Panc1 (cell line): ENCODE data around the gene RNF34. TPM values are rescaled to one million over a fixed set of nuclear protein-coding genes. Genes with fewer than 3 reads are reported as not detected.

Experiments used
- ATAC-seq: fragments of 200-7000 bp; cut with Tn5 transposase; 2 replicates; pipeline ENCODE4 v1.9.1; 2020; ENCODE audit warnings: mild to moderate bottlenecking, moderate library complexity
- BruUV-seq: library from RNA; stranded (reverse); fragments of 400-500 nt; replicated peaks from 2 replicates; lab custom pipeline; 2021; lab: Mats Ljungman, UMichigan
- CTCF ChIA-PET: fragments of 300-600 bp; sonication (Branson Sonifier 250); formaldehyde crosslinking; loops from one replicate; lab custom pipeline; 2022; ENCODE audit warnings: antibody characterized with exemption; lab: Charles Lee
- POLR2A ChIA-PET: fragments of 300-600 bp; sonication (Branson Sonifier 250); formaldehyde crosslinking; loops from one replicate; lab custom pipeline; 2022; ENCODE audit warnings: antibody characterized with exemption; lab: Charles Lee
- DNase-seq: peaks from one replicate; pipeline ENCODE4 v3.0.0-alpha.2; 2010; ENCODE audit warnings: low read depth, low spot score
- H3K27ac ChIP-seq: 2 replicates; pipeline ENCODE4 v1.5.1; 2011; ENCODE audit warnings: mild to moderate bottlenecking, low read length, inconsistent platforms
- H3K27me3 ChIP-seq: fragments of 200-500 bp; sonication (Bioruptor generic); 2 replicates; pipeline ENCODE4 v1.6.0; 2014; ENCODE audit warnings: low read length, inconsistent platforms; ENCODE audit not compliant: control insufficient read depth, insufficient read depth
- H3K36me3 ChIP-seq: fragments of 200-500 bp; sonication (Bioruptor generic); 2 replicates; pipeline ENCODE4 v1.5.1; 2014; ENCODE audit warnings: inconsistent platforms, mild to moderate bottlenecking, low read length, moderate library complexity; ENCODE audit not compliant: control insufficient read depth, insufficient read depth
- H3K4me1 ChIP-seq: 2 replicates; pipeline ENCODE4 v1.5.1; 2011; ENCODE audit warnings: inconsistent platforms, mild to moderate bottlenecking, low read length, moderate library complexity; ENCODE audit not compliant: control insufficient read depth, insufficient read depth
- H3K4me3 ChIP-seq, 2 experiments: 2 replicates each; pipeline ENCODE4 v1.5.1; 2011 to 2012; ENCODE audit warnings: low read depth in 2 of 2, low read length in 2 of 2, mild to moderate bottlenecking in 2 of 2, inconsistent platforms in 1 of 2, moderate library complexity in 1 of 2
- H3K9me3 ChIP-seq: fragments of 200-500 bp; sonication (Bioruptor generic); 2 replicates; pipeline ENCODE4 v1.5.1; 2014; ENCODE audit warnings: low read depth, mild to moderate bottlenecking, inconsistent platforms, low read length, moderate library complexity; ENCODE audit not compliant: control insufficient read depth, insufficient read depth
- CTCF ChIP-seq: fragments of 450-650 bp; IDR thresholded peaks from 2 replicates; pipeline ENCODE4 v1.5.1; 2017; ENCODE audit warnings: mild to moderate bottlenecking
- POLR2AphosphoS5 ChIP-seq: IDR thresholded peaks from 2 replicates; pipeline ENCODE4 v1.6.1; 2012; ENCODE audit warnings: mild to moderate bottlenecking, low read depth, low read length, moderate library complexity
- SIN3A ChIP-seq: IDR thresholded peaks from 2 replicates; pipeline ENCODE4 v1.6.1; 2012; ENCODE audit warnings: low read depth, mild to moderate bottlenecking, low read length, moderate library complexity, borderline replicate concordance; ENCODE audit not compliant: insufficient read depth
- TCF7L2 ChIP-seq: IDR thresholded peaks from 2 replicates; pipeline ENCODE4 v1.6.1; 2011; ENCODE audit warnings: mild to moderate bottlenecking, low read depth, low read length, inconsistent platforms
- in situ Hi-C: cut with HindIII; loops from 2 replicates; pipeline ENCODE4 v1.10.0; 2016; ENCODE audit warnings: low sequenced_read_pairs, low pct_unique_long_range_greater_than_20kb
- intact Hi-C: fragments of 100-400 bp; cut with micrococcal nuclease; formaldehyde crosslinking; loops from one replicate; pipeline ENCODE4 v1.10.0; 2022; ENCODE audit not compliant: unreplicated experiment
- total RNA-seq: library from RNA; stranded (reverse); gene quantifications from one replicate; pipeline ENCODE4 v1.2.1, GENCODE V29; 2021; ENCODE audit not compliant: unreplicated experiment
- TF ChIP-seq, protein P1 (sequence below), 2 experiments: IDR thresholded peaks; 2 replicates each; pipeline ENCODE4 v1.6.1; 2011 to 2012; ENCODE audit warnings: low read depth in 2 of 2, control low read depth in 1 of 2, low read length in 1 of 2, mild to moderate bottlenecking in 1 of 2, moderate library complexity in 1 of 2; ENCODE audit not compliant: insufficient read depth in 1 of 2

The RNF34 gene
- total RNA-seq, 1 experiment from 2014 or later = 52.4 TPM

- BruUV-seq = no TSS peak
- ChIA-PET POLR2A (interaction anchor here (0.6 kb wide), 3 partner anchors 20 to 82 kb away, joined by 3 to 9 read pairs (median 5); no protein-coding TSS in a partner anchor), CTCF (no interaction called here)
These were observed 4.8 kb downstream of the RNF34 start for GRCh38 chr12:121404734-121405133.

GRCh38 chr12:121405211-121405610, 5.3 kb downstream of the RNF34 start:
- CTCF ChIA-PET = no interaction called here

More at GRCh38 chr12:121404734-121405133, 4.8 kb downstream of the RNF34 start:
- H3K4me3 ChIP-seq = no peak overlapping the region
- TF ChIP-seq POLR2AphosphoS5 (no peak), TCF7L2 (no peak), SIN3A (no peak), CTCF (no peak)
- TF ChIP-seq, protein P1, sequence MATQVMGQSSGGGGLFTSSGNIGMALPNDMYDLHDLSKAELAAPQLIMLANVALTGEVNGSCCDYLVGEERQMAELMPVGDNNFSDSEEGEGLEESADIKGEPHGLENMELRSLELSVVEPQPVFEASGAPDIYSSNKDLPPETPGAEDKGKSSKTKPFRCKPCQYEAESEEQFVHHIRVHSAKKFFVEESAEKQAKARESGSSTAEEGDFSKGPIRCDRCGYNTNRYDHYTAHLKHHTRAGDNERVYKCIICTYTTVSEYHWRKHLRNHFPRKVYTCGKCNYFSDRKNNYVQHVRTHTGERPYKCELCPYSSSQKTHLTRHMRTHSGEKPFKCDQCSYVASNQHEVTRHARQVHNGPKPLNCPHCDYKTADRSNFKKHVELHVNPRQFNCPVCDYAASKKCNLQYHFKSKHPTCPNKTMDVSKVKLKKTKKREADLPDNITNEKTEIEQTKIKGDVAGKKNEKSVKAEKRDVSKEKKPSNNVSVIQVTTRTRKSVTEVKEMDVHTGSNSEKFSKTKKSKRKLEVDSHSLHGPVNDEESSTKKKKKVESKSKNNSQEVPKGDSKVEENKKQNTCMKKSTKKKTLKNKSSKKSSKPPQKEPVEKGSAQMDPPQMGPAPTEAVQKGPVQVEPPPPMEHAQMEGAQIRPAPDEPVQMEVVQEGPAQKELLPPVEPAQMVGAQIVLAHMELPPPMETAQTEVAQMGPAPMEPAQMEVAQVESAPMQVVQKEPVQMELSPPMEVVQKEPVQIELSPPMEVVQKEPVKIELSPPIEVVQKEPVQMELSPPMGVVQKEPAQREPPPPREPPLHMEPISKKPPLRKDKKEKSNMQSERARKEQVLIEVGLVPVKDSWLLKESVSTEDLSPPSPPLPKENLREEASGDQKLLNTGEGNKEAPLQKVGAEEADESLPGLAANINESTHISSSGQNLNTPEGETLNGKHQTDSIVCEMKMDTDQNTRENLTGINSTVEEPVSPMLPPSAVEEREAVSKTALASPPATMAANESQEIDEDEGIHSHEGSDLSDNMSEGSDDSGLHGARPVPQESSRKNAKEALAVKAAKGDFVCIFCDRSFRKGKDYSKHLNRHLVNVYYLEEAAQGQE (IDR thresholded peaks at IDR 0.05; ENCODE audit: insufficient read depth in 1 of 2, low read depth in 2 of 2, low read length in 1 of 2) = no peak
- H3K36me3 ChIP-seq = 0 out of 2 replicates have a peak, but pooled peaks cover 4% of the 10 kb centered on the region
- H3K9me3 ChIP-seq = no peaks in the 10 kb centered on the region
- ATAC-seq (no peak), DNase-seq (no peak)
- H3K27ac ChIP-seq = no peak overlapping the region
- H3K27me3 ChIP-seq = no peaks in the 10 kb centered on the region
- intact Hi-C loops = no loop called here
- in situ Hi-C loops = no loop called here
- H3K4me1 ChIP-seq = peaks cover 7% of the 10 kb centered on the region; the same call in 1 of the 2 replicates

More at GRCh38 chr12:121405211-121405610, 5.3 kb downstream of the RNF34 start:
- Histone ChIP-seq H3K4me3 (no peak overlapping the region), H3K27me3 (no peaks in the 10 kb centered on the region), H3K9me3 (no peaks in the 10 kb centered on the region), H3K4me1 (peaks cover 7% of the 10 kb centered on the region; the same call in 1 of the 2 replicates), H3K27ac (no peak overlapping the region), H3K36me3 (0 out of 2 replicates have a peak, but pooled peaks cover 4% of the 10 kb centered on the region)
- no TSS peak for BruUV-seq
- intact Hi-C loops = no loop called here
- in situ Hi-C loops = no loop called here
- TF ChIP-seq SIN3A (no peak), TCF7L2 (no peak), POLR2AphosphoS5 (no peak), CTCF (no peak)
- TF ChIP-seq, protein P1 (IDR thresholded peaks at IDR 0.05; ENCODE audit: insufficient read depth in 1 of 2, low read depth in 2 of 2, low read length in 1 of 2) = no peak
- ATAC-seq = no peak
- POLR2A ChIA-PET = interaction anchor here (0.6 kb wide), 2 partner anchors 20 to 43 kb away, joined by 5 to 9 read pairs; no protein-coding TSS in a partner anchor
- DNase-seq = no peak
